Endodermal cell (in vitro differentiated cells): ENCODE measurements around the gene PAPOLB. TPM values are rescaled to one million over a fixed set of nuclear protein-coding genes. Genes with fewer than 3 reads are reported as not detected.
A peak's percentile ranks its signal among the peaks of the same experiment; 100 is the strongest.

Experiments
- DNase-seq: peaks from one replicate; pipeline ENCODE4 v3.0.0-alpha.2; 2017
- H3K27ac ChIP-seq: 2 replicates; pipeline ENCODE4 v1.5.1; 2013; ENCODE audit warnings: mild to moderate bottlenecking, low read depth, low read length, moderate library complexity
- H3K27me3 ChIP-seq: 2 replicates; pipeline ENCODE4 v1.6.1; 2013; ENCODE audit warnings: mild to moderate bottlenecking, low read length, moderate library complexity; ENCODE audit not compliant: insufficient read depth, control insufficient read depth, poor library complexity, severe bottlenecking
- H3K36me3 ChIP-seq: 2 replicates; pipeline ENCODE4 v1.7.0; 2013; ENCODE audit warnings: mild to moderate bottlenecking, low read length, moderate library complexity; ENCODE audit not compliant: control insufficient read depth, insufficient read depth
- H3K4me1 ChIP-seq: one replicate; pipeline ENCODE4 v1.7.0; 2013; ENCODE audit warnings: low read length; ENCODE audit not compliant: control insufficient read depth, insufficient read depth
- H3K4me3 ChIP-seq: 2 replicates; pipeline ENCODE4 v1.5.1; 2013; ENCODE audit warnings: mild to moderate bottlenecking, low read length, moderate library complexity
- H3K9ac ChIP-seq: 2 replicates; pipeline ENCODE4 v1.6.1; 2013; ENCODE audit warnings: mild to moderate bottlenecking, low read length, moderate library complexity; ENCODE audit not compliant: poor library complexity, severe bottlenecking; ENCODE audit errors: extremely low read depth
- H3K9me3 ChIP-seq: 2 replicates; pipeline ENCODE4 v1.6.1; 2013; ENCODE audit warnings: mild to moderate bottlenecking, low read length, moderate library complexity; ENCODE audit not compliant: control insufficient read depth
- H3K27ac Mint-ChIP-seq: 2 replicates; pipeline ENCODE4 v1.8.0; 2020; ENCODE audit warnings: mixed read lengths
- H3K27me3 Mint-ChIP-seq: 2 replicates; pipeline ENCODE4 v1.8.0; 2021; ENCODE audit warnings: mild to moderate bottlenecking, mixed read lengths; ENCODE audit not compliant: insufficient read depth
- H3K36me3 Mint-ChIP-seq: 2 replicates; pipeline ENCODE4 v1.8.0; 2020; ENCODE audit warnings: low read depth, mixed read lengths
- H3K4me1 Mint-ChIP-seq: 2 replicates; pipeline ENCODE4 v1.8.0; 2020; ENCODE audit warnings: mixed read lengths
- H3K4me3 Mint-ChIP-seq: 2 replicates; pipeline ENCODE4 v1.8.0; 2020; ENCODE audit warnings: mild to moderate bottlenecking, moderate library complexity, mixed read lengths
- H3K9me3 Mint-ChIP-seq: 2 replicates; pipeline ENCODE4 v1.8.0; 2020; ENCODE audit warnings: mild to moderate bottlenecking, mixed read lengths
- CTCF ChIP-seq: fragments of 200-600 bp; sonication (generic); conservative IDR thresholded peaks from 2 replicates; pipeline ENCODE4 v1.5.0; 2021; ENCODE audit warnings: antibody characterized with exemption, mild to moderate bottlenecking
- WGBS, 2 experiments: methylation state at CpG; one replicate each; pipeline versions ENCODE4 v1.1.5 to v1.1.7; 2013; ENCODE audit warnings: missing lambda C conversion rate in 2 of 2, mixed read lengths in 1 of 2; ENCODE audit not compliant: insufficient coverage in 1 of 2, insufficient read length in 1 of 2; 5-methylcytosine and 5-hydroxymethylcytosine counted together
- total RNA-seq, 2 donors: library from RNA; stranded (reverse); fragmentation: NEBNext Ultra II Directional in 1 of 2; extraction: Animal tissue kit (Norgen Biotek cat#: 25700) in 1 of 2; gene quantifications; 2 replicates in 1 of 2; 3 replicates in 1 of 2; pipeline ENCODE4 v1.2.1, GENCODE V29; 2021

Gene PAPOLB
- total RNA-seq, 2 donors from 2014 or later: 1.2 to 1.8 TPM

GRCh38 chr7:4817178-4817901 is 44.5 kb downstream of the PAPOLB start:
- TF ChIP-seq CTCF: no peak
- Mint-ChIP-seq H3K27me3 (no peaks in the 10 kb centered on the region), H3K27ac (no peak overlapping the region), H3K4me3 (no peak overlapping the region), H3K36me3 (peaks cover 25% of the 10 kb centered on the region), H3K4me1 (no peaks in the 10 kb centered on the region), H3K9me3 (peaks cover 2% of the 10 kb centered on the region)
- WGBS, 2 experiments: 94 to 99% methylated on average over 23 to 38 of the region's 38 CpGs
- Histone ChIP-seq H3K27me3 (no peaks in the 10 kb centered on the region), H3K4me3 (no peak overlapping the region), H3K9me3 (peaks cover 7% of the 10 kb centered on the region), H3K4me1 (no peaks in the 10 kb centered on the region), H3K27ac (no peak overlapping the region), H3K9ac (no peak overlapping the region), H3K36me3 (peaks cover 12% of the 10 kb centered on the region)
- DNase-seq: no peak

- Histone ChIP-seq H3K4me1 (no peaks in the 10 kb centered on the region), H3K4me3 (no peak overlapping the region), H3K36me3 (peaks cover 16% of the 10 kb centered on the region), H3K9ac (no peak overlapping the region), H3K27me3 (no peaks in the 10 kb centered on the region), H3K9me3 (peaks cover 7% of the 10 kb centered on the region), H3K27ac (no peak overlapping the region)
- Mint-ChIP-seq H3K27me3 (no peaks in the 10 kb centered on the region), H3K27ac (no peak overlapping the region), H3K36me3 (peaks cover 31% of the 10 kb centered on the region), H3K4me3 (no peak overlapping the region), H3K9me3 (peaks cover 2% of the 10 kb centered on the region), H3K4me1 (no peaks in the 10 kb centered on the region)
- 95 to 96% methylated on average over 13 to 26 of the region's 26 CpGs for WGBS, 2 experiments
- no peak for DNase-seq
- TF ChIP-seq CTCF: no peak
Observed at GRCh38 chr7:4816419-4817080, 45.3 kb downstream of the PAPOLB start.

- Histone ChIP-seq H3K27ac (no peak overlapping the region), H3K4me1 (no peaks in the 10 kb centered on the region), H3K9ac (no peak overlapping the region), H3K9me3 (peaks cover 7% of the 10 kb centered on the region), H3K36me3 (peaks cover 16% of the 10 kb centered on the region), H3K4me3 (no peak overlapping the region), H3K27me3 (no peaks in the 10 kb centered on the region)
- peak; percentile 44 for TF ChIP-seq CTCF
- H3K27me3 Mint-ChIP-seq: no peaks in the 10 kb centered on the region
- no peaks in the 10 kb centered on the region for H3K4me1 Mint-ChIP-seq
- no peak overlapping the region for H3K4me3 Mint-ChIP-seq
- H3K36me3 Mint-ChIP-seq: peaks cover 36% of the 10 kb centered on the region
- no peak overlapping the region for H3K27ac Mint-ChIP-seq
- H3K9me3 Mint-ChIP-seq: peaks cover 2% of the 10 kb centered on the region
- 93 to 96% methylated on average over 17 to 38 of the region's 38 CpGs for WGBS, 2 experiments
- DNase-seq: no peak
Observed at GRCh38 chr7:4815609-4816418, 46.0 kb downstream of the PAPOLB start.
